OCI-LY1 (cell line): ENCODE results near the gene SEL1L3.

Experiments
- EZH2 ChIP-seq: fragments of 200-600 bp; sonication (generic), shearing (Covaris generic); IDR thresholded peaks from 2 replicates; pipeline ENCODE4 v1.8.0; 2017; ENCODE audit warnings: borderline replicate concordance, mixed run types, mild to moderate bottlenecking, antibody characterized with exemption, low read length, moderate library complexity, mixed read lengths
- TF ChIP-seq, protein P1 (sequence below): fragments of 200-600 bp; sonication (generic), shearing (Covaris generic); IDR thresholded peaks from 2 replicates; pipeline ENCODE4 v1.5.1; 2017; ENCODE audit warnings: mild to moderate bottlenecking, antibody characterized with exemption, low read length, moderate library complexity, mixed read lengths

DNA sequence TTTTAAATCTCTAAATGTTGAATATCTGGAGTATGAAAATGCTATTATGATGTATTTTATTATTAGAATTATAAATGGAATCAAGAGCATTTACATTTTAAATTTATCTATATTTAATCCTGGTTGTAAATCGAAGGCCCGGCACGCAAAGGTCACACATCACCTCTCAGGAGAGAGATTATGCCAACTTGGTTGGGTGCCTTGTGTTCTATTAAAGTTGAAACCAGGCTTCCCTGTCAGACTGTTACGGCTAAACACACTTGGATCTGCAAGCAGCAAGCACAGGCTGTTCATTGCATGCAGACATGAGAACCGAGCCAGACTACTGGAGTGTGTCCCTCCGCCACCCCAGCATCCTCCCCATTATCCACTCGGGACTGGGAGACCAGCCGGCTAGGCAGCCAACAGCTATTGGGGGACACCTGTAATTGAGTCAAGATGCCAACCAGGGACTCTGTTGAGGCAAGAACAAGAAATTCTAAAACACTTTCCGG, 16.4 kb upstream of the SEL1L3 start:
- TF ChIP-seq, protein P1, sequence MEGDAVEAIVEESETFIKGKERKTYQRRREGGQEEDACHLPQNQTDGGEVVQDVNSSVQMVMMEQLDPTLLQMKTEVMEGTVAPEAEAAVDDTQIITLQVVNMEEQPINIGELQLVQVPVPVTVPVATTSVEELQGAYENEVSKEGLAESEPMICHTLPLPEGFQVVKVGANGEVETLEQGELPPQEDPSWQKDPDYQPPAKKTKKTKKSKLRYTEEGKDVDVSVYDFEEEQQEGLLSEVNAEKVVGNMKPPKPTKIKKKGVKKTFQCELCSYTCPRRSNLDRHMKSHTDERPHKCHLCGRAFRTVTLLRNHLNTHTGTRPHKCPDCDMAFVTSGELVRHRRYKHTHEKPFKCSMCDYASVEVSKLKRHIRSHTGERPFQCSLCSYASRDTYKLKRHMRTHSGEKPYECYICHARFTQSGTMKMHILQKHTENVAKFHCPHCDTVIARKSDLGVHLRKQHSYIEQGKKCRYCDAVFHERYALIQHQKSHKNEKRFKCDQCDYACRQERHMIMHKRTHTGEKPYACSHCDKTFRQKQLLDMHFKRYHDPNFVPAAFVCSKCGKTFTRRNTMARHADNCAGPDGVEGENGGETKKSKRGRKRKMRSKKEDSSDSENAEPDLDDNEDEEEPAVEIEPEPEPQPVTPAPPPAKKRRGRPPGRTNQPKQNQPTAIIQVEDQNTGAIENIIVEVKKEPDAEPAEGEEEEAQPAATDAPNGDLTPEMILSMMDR = no peak
- TF ChIP-seq EZH2 = no peak
